NT2/D1 (cell line): Measurements from ENCODE around the gene RFXAP.

Source experiments
- SUZ12 ChIP-seq: IDR thresholded peaks from 2 replicates; pipeline ENCODE4 v1.6.1; 2011; ENCODE audit not compliant: insufficient read length, insufficient read depth; ENCODE audit errors: extremely low read depth
- YY1 ChIP-seq: IDR thresholded peaks from 2 replicates; pipeline ENCODE4 v1.6.1; 2011; ENCODE audit not compliant: insufficient read length, insufficient read depth
- ZNF274 ChIP-seq: IDR thresholded peaks from 2 replicates; pipeline ENCODE4 v1.6.1; 2011; ENCODE audit warnings: mild to moderate bottlenecking, low read depth, low read length

- TF ChIP-seq YY1 = no peak
- TF ChIP-seq SUZ12 = no peak
- TF ChIP-seq ZNF274 = no peak
Measured at GRCh38 chr13:36858290-36858689, 39.3 kb downstream of the RFXAP start.
